ENCODE data around the gene G2E3.
"Not testable (repeated sequence)": the region's sequence is repeated elsewhere in the genome, so short reads cannot be mapped to it uniquely, and the experiment has no call there.

The G2E3 gene

DNA sequence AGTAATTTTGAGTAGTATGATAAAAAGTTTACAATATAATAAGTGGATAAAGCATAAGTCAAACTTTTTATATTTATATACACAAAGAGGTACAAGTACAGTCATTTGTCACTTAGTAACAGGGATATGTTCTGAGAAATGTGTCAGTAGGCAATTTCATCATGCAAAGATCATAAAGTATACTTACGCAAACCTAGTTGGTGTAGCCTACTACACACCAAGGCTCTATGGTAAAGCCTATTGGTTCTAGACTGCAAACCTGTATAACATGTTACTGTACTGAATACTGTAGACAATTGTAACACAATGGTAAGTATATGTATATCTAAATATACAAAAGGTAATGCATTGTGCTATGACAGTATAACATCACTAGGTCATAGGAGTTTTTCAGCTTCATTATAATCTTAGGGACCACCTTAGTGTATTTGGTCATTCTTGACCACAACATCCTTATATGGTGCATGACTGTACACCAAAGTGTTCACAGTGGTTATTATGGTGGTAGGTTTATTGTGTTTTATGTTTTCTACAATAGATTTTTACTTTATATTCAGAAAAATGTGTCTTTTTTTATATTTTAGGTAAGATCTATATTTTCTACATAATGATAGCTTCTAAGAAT lies 48.3 kb downstream of the G2E3 start:
- no peak for DNase-seq

DNA sequence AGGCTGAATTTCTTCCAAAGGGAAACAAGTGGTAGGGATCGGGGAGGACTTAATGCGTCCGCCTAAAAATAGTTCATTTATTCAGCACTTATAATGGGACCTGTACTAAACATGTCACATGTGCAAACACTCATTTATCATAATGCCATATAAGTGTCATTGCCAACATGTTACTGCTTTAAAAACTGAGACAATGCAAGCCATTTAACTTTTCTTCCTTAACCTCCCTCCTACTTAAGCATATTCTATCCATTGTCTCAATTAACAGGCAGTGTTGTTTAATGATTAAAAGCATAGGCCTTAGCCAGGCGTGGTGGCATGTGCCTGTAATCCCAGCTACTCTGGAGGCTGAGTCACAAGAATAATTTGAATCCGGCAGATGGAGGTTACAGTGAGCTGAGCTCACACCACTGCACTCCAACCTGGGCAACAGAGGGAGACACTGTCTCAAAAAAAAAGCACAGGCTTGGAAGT lies 49.6 kb downstream of the G2E3 start:
- DNase-seq: no peak

DNA sequence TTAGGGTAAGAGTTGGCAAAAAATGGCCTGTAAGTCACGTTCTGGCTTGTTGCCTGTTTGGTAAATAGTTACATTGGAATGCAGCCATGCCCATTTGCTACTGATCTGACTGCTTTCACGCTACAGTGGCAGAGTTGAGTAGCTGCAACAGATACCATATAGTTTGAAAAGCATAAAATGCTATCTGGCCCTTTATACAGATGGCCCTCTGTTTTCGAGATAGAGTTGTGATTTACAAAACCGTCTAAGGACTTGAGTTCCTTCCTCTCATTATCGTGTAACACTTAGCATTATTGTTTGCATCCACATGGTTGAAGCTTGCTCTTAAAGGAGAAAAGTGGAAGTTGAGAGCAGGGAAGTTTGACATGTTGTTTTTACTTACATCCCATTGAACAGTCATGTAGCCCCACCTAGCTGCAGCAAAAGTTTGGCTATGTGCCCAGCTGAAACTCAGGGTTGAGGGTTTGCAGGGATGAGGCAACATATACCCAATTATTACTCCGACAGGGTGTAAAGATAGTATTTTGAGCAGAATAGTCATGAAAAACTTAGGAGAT lies 51.9 kb downstream of the G2E3 start:
- DNase-seq: peak in 1 of 2 experiments; percentile 13

DNA sequence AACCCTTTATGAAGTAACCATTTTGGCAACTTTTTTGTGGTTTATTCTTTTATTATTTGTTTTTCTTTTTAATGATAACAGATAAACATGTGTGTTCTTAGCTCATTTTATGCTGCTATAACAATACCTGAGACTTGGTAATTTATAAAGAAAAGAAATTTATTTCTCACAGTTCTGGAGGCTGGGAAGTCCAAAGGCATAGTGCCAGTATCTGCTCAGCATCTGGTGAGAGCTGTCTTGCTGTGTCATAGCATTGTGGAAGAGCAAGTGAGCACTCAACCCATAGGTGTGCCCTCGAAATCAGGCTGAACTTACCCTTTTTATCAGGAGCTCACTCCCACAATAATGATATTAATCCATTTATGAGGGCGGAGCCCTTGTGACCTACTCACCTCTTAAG lies 55.2 kb downstream of the G2E3 start:
- DNase-seq: no peak

DNA sequence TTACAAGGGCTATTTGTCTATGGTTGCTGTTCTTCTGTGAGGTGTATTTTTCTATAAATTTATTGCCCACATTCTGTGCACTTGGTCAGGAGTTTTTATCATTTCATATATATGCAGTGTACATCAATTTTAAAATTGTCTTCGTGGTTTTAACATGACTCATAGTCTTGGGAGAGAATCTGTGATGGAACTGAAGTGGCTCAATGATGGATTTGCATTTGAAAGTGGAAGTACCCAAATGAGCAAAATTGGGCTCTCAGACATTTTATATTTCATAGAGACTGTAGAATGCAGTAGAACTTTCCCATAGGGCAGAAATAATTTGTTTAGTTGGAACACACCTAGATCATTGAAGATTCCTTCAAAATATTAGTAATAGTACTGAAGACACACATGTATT lies 61.2 kb downstream of the G2E3 start:
- DNase-seq: no peak

DNA sequence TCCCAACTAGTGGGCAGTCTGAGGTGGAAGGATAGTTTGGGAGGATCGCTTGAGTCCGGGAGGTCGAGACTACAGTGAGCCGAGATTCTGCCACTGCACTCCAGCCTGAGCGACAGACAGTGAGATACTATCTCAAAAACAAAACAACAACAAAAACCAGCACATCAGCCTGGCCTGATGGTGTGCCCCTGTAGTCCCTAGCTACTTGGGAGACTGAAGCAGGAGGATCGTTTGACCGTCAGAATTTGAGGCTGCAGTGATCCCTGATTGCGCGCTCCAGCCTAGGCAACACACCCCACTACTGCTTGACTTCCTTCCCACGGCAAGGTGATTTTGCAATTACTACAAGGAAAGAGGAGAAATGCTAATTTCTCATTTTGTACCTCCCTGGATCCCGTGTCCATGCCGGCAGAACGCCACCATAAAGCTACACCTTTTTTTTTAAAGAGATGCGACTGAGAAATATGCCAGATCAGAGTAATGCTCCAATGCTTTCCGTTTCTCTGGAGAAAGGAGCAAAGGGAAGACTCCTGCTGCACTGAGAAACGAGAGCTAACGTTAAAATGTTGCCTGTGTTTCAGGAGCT lies 62.5 kb downstream of the G2E3 start:
- DNase-seq: peak; percentile 15 to 18

DNA sequence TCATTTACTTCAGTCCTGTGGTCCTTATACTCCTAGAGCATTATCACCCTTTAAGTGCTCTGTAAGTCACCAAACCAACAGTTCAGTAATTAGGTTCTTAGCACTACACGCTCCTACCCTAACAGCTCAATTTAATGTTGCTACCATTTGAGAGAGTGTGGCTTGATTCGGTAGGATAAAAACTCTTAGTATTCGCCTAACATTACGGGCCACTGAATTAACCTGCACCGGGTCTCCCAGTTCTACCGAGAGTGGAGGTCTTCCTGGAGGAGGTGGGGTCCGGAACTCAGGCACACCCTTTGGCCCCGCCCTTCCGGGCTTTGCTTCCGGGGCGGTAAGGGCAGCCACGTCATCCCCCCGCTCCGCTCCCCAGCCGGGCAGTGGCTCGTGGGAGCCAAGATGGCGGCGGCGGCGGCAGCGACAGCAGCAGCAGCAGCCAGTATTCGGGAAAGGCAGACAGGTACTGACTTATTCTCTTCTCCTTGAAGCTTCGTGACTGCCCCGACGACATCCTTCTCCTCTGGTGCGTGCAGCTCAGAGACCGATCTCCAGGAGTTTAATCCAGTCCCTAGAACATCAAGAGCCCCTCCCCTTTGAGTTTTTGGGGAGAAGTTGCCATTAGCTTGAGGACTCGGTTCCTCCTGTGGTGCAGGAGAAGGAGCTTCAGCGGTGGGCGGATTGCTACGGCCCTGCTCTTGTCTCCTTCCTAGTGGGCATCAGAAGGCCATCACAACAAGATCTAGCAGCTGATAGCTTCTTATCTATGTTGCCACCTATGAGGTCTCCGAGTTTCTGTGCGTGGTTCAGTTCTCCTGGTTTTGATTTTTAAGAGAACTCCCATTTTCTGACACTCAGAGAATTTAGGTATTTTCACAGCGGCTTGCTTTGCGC lies 63.2 kb downstream of the G2E3 start, which contains the start of gene SCFD1:
TSS of gene SCFD1 (plus strand) at position 380 of the 891 bp plus-strand sequence. CDS start at position 400, 20 bp downstream.
- DNase-seq: peak; percentile 93 to 94

DNA sequence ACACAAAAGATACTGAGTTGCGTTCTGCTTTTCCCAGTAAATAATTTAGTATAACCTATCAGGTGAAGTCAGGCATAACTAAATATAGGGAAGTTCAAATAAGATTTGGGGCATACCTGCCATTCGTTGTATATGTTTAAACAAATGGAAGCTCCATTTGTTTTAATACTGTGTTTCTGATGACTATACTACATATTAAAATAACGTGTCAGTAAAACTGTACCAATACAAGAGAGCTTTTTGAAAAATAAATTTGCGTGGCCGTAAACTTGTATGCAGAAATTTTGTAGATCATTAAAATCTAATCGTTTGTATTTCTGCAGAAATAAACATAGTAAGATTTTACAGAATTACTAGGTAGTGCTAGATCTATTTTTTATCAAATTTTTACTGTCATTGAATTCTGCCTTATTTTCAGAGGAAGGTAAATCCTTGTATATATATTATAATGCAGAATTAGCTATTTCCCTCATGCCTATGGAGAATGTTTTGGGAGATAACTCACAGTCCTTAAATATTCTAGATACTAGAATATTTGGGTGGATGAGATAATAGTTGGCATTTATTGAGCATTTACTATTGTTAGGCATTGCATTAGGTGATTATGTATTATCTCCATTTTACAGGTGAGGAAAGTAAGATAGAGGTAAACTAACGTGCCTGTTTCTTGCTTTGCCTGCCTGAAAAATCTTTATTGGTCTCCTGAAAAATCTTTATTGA lies 64.6 kb downstream of the G2E3 start:
- no peak for DNase-seq

DNA sequence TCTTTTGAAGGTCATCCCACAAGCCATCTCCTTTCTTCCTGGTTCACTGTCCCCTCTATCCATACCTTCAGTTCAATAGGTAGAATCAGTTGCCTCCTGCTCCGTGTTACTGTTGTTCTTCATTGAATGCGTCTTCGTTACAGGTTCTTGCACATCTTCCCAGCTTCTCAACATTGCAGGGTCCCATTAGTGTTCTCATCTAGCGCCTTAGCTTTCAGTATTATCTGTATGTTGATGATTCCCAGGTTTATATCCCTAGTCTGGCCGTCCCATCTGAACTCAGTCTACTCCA lies 65.1 kb downstream of the G2E3 start:
- DNase-seq: no peak

DNA sequence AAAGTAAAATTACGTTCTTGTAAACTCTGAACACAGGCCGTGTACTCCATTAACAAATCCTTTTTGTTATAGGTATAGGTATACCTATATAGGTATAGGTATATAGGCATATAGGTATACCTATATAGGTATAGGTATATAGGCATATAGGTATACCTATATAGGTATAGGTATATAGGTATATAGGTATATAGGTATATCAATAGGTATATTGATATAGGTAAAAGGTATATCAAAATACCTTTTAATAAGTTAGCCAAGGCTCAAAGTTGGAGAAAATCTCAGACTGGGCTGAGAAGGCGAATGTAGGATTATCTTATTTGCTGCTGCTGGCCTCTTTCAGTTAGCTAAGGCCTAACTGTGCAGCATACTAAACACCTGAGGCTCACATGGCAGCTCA lies 66.6 kb downstream of the G2E3 start:
- no peak for DNase-seq

DNA sequence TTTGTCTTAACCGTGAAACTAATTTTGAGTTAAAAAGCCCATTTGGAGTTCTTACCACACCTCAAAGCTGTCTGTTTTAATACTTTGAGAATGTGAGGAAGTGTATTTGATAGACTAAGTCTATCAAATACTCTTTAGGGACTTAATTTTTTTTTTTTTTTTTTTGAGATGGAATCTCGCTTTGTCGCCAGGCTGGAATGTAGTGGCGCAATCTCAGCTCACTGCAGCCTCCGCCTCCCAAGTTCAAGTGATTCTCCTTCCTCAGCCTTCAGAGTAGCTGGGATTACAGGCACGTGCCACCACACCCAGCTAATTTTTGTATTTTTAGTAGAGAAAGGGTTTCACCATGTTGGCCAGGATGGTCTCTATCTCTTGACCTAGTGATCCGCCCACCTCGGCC lies 70.5 kb downstream of the G2E3 start:
- DNase-seq: not testable (repeated sequence)

DNA sequence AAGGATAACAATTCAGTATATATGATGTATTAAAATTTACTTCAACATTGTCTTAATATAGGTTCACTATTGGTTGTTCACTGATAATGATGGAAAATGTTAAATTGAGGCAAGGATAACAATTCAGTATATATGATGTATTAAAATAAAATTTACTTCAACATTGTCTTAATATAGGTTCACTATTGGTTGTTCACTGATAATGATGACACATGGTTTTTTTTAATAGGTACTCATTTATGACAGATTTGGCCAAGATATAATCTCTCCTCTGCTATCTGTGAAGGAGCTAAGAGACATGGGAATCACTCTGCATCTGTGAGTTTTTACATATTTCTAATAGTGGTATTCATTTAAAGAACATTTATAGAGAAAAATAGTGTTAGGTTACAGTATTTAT lies 71.3 kb downstream of the G2E3 start:
- DNase-seq: no peak

DNA sequence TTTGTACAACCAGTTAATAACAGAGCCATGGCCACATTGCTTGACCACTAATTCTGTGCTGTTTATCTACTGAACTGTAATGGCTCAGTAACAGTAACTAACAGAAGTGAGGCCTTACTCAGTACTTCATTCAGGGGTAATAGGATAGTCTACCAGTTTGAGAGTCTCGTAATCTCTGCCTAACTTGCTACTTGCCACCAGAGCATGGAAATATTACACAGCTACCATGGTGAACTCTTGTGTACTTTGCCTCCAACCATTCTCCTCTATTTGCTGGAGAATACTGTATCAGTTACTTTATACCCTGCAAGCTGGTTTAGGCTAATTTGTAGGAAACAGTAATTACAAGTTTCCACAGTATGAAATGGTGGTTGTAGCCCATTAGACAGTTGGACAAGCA lies 73.8 kb downstream of the G2E3 start:
- DNase-seq: no peak

DNA sequence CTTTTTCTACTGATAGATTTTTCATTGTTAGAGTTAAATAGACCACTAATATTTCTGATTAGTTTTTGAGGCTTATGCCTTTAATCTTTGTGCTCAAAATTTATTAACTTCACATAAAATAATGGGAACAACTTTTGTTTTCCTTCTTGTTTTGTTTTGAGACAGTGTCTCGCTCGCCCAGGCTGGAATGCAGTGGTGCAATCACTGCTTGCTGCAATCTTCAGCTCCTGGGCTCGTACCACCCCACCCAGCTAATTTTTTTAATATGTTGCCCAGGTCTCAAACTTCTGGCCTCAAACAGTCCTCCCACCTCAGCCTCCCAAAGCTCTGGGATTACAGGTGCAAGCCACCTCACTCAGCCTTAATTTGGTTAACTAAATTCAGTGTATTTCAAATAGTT lies 80.0 kb downstream of the G2E3 start:
- no peak for DNase-seq

DNA sequence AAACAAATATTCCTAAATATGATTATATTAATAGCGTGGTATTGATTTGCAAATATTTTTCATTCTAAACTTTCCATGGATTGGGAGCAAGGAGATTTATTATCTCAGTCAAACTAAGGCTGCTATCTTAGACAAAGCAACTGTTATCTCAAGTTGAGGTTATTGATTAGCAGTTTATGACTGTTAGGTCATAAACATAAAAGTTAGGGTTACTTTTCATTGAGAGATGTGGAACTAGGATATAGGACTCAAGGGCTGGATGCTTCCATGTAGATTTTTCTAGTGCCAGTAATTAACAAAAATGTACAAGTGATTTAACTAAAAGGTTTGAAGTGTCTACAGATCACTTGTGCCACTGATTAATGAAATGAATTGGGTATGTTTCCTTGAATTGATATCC lies 82.2 kb downstream of the G2E3 start:
- no peak for DNase-seq

DNA sequence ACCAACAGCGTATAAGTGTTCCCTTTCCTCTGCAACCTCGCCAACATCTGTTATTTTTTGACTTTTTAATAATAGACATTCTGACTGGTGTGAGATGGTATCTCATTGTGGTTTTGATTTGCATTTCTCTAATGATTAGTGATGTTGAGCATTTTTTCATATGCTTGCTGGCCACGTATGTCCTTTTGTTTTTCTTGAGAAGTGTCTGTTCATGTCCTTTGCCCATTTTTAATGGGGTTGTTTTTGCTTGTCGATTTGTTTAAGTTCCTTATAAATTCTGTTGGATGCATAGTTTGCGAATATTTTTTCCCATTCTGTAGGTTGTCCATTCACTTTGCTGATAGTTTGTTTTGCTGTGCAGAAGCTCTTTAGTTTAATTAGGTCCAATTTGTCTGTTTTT lies 85.5 kb downstream of the G2E3 start:
- DNase-seq: not testable (repeated sequence)

DNA sequence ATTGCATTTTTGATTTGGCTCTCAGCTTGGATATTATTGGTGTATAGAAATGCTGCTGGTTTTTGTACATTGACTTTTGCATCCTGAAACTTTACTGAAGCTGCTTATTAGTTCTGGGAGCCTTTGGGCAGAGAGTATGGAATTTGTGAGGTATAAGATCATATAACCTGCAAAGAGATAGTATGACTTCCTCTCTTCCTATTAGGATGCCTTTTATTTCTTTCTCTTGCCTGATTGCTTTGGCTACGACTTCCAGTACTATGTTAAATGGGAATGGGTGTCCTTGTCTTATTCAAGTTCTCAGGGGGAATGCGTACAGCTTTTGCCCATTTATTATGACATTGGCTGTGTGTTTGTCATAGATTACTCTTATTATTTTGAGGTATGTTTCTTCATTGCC lies 86.6 kb downstream of the G2E3 start:
- no peak for DNase-seq

DNA sequence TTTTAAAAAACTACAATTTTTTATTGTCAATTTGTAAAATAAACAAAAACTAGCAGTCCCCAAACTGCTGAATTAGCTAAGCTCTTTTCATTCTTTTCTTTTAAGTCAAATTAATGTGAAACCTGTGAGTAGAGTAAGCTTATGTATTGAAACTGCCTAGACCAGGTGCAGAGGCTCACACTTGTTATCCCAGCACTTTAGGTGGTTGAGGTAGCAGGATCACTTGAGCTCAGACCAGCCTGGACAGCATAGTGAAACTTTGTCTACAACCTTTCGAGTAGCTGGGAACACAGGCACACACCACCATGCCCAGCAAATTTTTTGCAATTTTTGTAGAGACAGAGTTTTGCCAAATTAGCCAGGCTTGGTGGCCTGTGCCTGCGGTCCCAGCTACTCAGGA lies 89.5 kb downstream of the G2E3 start:
- no peak for DNase-seq

DNA sequence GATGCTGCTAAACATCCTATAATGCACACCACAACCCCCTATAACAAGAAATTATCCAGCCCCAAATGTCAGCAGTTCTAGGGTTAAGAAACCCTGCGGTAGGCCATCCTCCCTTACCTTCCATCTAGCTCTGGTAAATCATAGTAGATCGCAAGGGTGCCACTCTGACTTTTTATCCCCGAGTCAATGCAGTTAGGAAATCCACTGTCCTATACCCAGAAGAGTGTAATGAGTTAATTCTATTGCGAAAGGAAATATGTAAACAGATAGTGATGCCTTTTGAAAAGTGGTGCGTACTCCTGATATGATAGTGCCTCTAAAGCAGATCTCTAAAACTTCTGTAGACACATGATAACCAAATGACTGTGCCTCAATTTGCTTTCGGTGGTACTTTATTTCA lies 93.0 kb downstream of the G2E3 start:
- no peak for DNase-seq

DNA sequence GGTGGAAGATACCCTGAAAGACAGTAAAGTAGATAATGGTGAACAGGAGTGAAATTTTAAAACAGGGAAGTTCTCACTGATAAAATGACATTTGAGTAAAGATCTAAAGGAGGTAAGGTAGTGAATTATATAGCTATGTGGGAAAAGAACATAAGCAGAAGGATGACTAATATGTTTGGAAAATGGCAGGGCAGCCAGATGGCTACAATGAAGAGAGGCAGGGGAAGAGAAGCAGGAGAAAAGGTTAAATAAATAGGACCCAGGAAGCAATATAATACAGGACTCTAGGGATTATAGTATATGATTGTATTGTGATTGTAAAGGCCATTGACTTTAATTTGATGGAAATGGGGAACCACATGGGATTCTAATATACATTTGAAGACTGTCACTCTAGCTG lies 96.2 kb downstream of the G2E3 start:
- DNase-seq: no peak

DNA sequence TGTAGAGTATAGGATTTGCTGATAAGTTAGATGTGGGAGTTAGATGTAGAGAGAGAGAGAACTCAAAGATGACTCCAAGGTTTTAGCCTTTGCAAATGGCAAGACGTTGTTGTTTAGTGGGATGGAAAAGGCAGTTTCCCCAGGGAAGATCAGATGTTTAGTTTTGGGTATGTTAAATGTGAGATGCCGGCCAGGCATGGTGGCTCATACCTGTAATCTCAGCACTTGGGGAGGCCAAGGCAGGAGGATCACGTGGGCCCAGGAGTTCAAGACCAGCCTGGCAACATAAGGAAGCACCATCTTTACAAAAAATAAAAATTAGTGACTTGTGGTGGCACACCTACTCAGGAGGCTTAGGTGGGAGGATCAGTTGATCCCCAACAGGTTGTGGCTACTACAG lies 96.7 kb downstream of the G2E3 start:
- DNase-seq: no peak

DNA sequence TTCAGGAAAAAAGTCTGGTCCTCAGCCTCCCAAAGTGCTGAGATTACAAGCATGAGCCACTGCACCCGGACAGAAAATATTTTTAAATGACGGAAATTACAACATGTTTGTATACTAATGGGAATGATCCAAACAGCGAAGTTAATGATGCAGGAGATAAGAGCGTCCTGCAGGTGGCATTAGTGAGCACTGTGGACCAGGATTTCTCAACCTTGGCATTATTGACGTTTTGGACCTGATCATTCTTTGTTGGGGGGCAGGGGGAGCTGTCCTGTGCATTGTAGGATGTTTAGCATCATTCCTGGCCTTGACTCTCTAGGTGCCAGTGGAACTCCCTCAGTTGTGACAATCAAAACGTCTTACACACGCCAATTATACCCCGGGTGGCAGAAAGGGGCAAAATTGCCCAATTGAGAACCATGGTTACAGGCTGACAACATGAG lies 97.3 kb downstream of the G2E3 start:
- DNase-seq: peak; percentile 12 to 39

DNA sequence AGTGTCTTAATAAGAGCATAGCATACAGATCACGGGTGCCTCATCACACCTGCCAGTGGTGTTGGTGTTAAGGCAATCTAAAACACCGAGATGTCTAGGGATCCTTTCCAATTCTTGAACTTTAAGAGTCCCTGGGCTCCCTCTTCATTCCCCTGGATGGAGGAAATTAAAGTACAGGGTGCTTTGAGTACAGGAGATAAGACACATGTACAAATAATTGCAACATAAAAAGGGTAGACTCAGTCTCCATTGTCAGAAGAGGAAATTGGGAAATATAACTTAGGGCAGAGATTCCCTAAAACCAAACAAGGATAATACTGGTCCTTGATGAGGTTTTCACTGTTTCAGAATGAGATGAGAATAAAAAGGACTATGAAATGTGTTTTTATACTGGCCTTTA lies 98.1 kb downstream of the G2E3 start:
- no peak for DNase-seq
